ENCODE results near the gene PLCH2. TPM values are rescaled to one million over a fixed set of nuclear protein-coding genes. Genes with fewer than 3 reads are reported as not detected.

The PLCH2 gene
- total and polyA plus RNA-seq, 2 of the 13 experiments (the other 11 are each of a cell fraction or from before 2014, with no cell fraction given), result 0.15 to 0.67 TPM

DNA sequence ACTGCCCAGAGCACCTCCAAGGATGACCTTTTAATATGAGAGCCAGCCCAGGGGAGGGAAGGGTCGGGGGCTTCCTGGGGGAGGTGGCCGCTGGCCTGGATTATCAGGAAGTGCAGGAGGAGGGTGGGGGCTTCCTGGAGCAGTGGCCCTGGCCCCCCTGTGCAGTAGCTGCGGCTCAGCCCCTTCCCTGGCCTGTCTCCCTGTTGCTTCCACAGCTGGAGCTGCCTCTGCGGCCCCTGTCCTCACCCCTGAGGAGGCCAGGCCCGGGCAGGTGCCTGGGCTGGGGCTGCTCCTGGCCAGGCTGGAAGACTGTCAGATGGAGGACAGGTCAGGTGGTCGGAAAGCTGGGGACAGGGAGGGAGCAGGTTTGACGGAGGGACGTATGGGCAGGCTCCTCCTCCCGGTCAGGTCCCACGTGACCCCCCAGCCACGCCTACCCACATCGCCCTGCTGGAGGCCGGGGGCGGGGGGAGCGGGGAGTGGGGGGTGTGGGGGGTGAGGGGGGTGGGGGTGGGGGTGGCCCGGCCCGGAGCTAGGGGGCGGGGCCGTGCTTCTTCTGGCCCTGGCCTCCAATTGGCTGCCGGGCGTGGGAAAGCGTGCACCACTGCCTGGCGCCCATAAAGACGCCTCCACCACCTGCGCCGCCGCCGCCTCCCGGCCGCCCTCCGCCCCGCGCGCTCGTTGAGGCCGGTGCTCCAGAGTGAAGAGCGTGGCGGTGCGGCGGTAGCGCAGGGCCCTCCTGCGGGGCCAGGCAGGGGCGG, 69.8 kb downstream of the PLCH2 start (continued):
- TF ChIP-seq, protein P1, sequence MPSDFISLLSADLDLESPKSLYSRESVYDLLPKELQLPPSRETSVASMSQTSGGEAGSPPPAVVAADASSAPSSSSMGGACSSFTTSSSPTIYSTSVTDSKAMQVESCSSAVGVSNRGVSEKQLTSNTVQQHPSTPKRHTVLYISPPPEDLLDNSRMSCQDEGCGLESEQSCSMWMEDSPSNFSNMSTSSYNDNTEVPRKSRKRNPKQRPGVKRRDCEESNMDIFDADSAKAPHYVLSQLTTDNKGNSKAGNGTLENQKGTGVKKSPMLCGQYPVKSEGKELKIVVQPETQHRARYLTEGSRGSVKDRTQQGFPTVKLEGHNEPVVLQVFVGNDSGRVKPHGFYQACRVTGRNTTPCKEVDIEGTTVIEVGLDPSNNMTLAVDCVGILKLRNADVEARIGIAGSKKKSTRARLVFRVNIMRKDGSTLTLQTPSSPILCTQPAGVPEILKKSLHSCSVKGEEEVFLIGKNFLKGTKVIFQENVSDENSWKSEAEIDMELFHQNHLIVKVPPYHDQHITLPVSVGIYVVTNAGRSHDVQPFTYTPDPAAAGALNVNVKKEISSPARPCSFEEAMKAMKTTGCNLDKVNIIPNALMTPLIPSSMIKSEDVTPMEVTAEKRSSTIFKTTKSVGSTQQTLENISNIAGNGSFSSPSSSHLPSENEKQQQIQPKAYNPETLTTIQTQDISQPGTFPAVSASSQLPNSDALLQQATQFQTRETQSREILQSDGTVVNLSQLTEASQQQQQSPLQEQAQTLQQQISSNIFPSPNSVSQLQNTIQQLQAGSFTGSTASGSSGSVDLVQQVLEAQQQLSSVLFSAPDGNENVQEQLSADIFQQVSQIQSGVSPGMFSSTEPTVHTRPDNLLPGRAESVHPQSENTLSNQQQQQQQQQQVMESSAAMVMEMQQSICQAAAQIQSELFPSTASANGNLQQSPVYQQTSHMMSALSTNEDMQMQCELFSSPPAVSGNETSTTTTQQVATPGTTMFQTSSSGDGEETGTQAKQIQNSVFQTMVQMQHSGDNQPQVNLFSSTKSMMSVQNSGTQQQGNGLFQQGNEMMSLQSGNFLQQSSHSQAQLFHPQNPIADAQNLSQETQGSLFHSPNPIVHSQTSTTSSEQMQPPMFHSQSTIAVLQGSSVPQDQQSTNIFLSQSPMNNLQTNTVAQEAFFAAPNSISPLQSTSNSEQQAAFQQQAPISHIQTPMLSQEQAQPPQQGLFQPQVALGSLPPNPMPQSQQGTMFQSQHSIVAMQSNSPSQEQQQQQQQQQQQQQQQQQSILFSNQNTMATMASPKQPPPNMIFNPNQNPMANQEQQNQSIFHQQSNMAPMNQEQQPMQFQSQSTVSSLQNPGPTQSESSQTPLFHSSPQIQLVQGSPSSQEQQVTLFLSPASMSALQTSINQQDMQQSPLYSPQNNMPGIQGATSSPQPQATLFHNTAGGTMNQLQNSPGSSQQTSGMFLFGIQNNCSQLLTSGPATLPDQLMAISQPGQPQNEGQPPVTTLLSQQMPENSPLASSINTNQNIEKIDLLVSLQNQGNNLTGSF (CRISPR knock-in tag; IDR thresholded peaks at IDR 0.05), result no peak
- TF ChIP-seq, protein P2, sequence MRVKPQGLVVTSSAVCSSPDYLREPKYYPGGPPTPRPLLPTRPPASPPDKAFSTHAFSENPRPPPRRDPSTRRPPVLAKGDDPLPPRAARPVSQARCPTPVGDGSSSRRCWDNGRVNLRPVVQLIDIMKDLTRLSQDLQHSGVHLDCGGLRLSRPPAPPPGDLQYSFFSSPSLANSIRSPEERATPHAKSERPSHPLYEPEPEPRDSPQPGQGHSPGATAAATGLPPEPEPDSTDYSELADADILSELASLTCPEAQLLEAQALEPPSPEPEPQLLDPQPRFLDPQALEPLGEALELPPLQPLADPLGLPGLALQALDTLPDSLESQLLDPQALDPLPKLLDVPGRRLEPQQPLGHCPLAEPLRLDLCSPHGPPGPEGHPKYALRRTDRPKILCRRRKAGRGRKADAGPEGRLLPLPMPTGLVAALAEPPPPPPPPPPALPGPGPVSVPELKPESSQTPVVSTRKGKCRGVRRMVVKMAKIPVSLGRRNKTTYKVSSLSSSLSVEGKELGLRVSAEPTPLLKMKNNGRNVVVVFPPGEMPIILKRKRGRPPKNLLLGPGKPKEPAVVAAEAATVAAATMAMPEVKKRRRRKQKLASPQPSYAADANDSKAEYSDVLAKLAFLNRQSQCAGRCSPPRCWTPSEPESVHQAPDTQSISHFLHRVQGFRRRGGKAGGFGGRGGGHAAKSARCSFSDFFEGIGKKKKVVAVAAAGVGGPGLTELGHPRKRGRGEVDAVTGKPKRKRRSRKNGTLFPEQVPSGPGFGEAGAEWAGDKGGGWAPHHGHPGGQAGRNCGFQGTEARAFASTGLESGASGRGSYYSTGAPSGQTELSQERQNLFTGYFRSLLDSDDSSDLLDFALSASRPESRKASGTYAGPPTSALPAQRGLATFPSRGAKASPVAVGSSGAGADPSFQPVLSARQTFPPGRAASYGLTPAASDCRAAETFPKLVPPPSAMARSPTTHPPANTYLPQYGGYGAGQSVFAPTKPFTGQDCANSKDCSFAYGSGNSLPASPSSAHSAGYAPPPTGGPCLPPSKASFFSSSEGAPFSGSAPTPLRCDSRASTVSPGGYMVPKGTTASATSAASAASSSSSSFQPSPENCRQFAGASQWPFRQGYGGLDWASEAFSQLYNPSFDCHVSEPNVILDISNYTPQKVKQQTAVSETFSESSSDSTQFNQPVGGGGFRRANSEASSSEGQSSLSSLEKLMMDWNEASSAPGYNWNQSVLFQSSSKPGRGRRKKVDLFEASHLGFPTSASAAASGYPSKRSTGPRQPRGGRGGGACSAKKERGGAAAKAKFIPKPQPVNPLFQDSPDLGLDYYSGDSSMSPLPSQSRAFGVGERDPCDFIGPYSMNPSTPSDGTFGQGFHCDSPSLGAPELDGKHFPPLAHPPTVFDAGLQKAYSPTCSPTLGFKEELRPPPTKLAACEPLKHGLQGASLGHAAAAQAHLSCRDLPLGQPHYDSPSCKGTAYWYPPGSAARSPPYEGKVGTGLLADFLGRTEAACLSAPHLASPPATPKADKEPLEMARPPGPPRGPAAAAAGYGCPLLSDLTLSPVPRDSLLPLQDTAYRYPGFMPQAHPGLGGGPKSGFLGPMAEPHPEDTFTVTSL (CRISPR knock-in tag; IDR thresholded peaks at IDR 0.05; ENCODE audit: borderline replicate concordance), result no peak
- TF ChIP-seq ZSCAN9 (CRISPR knock-in tag; IDR thresholded peaks at IDR 0.05; ENCODE audit: borderline replicate concordance), result no peak; the same call in 1 of the 2 replicates
- TF ChIP-seq, protein P3, sequence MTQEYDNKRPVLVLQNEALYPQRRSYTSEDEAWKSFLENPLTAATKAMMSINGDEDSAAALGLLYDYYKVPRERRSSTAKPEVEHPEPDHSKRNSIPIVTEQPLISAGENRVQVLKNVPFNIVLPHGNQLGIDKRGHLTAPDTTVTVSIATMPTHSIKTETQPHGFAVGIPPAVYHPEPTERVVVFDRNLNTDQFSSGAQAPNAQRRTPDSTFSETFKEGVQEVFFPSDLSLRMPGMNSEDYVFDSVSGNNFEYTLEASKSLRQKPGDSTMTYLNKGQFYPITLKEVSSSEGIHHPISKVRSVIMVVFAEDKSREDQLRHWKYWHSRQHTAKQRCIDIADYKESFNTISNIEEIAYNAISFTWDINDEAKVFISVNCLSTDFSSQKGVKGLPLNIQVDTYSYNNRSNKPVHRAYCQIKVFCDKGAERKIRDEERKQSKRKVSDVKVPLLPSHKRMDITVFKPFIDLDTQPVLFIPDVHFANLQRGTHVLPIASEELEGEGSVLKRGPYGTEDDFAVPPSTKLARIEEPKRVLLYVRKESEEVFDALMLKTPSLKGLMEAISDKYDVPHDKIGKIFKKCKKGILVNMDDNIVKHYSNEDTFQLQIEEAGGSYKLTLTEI (CRISPR knock-in tag; conservative IDR thresholded peaks at IDR 0.05), result no peak
- no peak for TF ChIP-seq ZNF274 (CRISPR knock-in tag; IDR thresholded peaks at IDR 0.05)
- no peak for TF ChIP-seq ZNF790 (CRISPR knock-in tag; IDR thresholded peaks at IDR 0.05; ENCODE audit: borderline replicate concordance)
- TF ChIP-seq ZBTB7A (CRISPR knock-in tag; IDR thresholded peaks at IDR 0.05), result no peak
- no peak for TF ChIP-seq HNF4A (CRISPR knock-in tag; IDR thresholded peaks at IDR 0.05)
- no peak for TF ChIP-seq HMGA1 (CRISPR knock-in tag; conservative IDR thresholded peaks at IDR 0.05)
- TF ChIP-seq ELF1 (CRISPR knock-in tag; IDR thresholded peaks at IDR 0.05), result no peak
- TF ChIP-seq POGZ (CRISPR knock-in tag; IDR thresholded peaks at IDR 0.05), result no peak
- TF ChIP-seq JUN (CRISPR knock-in tag; IDR thresholded peaks at IDR 0.05), result no peak
- no peak for TF ChIP-seq MTF1 (CRISPR knock-in tag; IDR thresholded peaks at IDR 0.05)
- TF ChIP-seq ZNF282 (IDR thresholded peaks at IDR 0.05; ENCODE audit: partially characterized antibody), result no peak
- TF ChIP-seq NFYB (CRISPR knock-in tag; IDR thresholded peaks at IDR 0.05), result peak; percentile 63
- TF ChIP-seq ZNF792 (CRISPR knock-in tag; IDR thresholded peaks at IDR 0.05), result no peak; the same call in 1 of the 2 replicates
- no peak for TF ChIP-seq KAT8 (CRISPR knock-in tag; IDR thresholded peaks at IDR 0.05)
- no peak for TF ChIP-seq TRIM24 (CRISPR knock-in tag; IDR thresholded peaks at IDR 0.05)
- no peak; the same call in 1 of the 2 replicates for TF ChIP-seq ZNF501 (CRISPR knock-in tag; IDR thresholded peaks at IDR 0.05)

All from HepG2 (cell line).